ENCODE results near the gene RP9. TPM values are rescaled to one million over a fixed set of nuclear protein-coding genes. Genes with fewer than 3 reads are reported as not detected.

The RP9 gene
- total RNA-seq, result 6.5 and 10.3 TPM in 2 replicates

- Histone ChIP-seq H2AFZ (ENCODE audit: low read length) (peak within 1 kb of the TSS; percentile 89), H3K36me3 (ENCODE audit: insufficient read depth, low read length) (no peaks in the 10 kb centered on the region), H3K4me2 (ENCODE audit: insufficient read depth, low read length) (peak within 1 kb of the TSS; percentile 97), H4K20me1 (ENCODE audit: insufficient read depth, low read length) (peaks cover 17% of the 10 kb centered on the region), H3K27me3 (ENCODE audit: insufficient read depth, low read length) (peaks cover 6% of the 10 kb centered on the region), H3K79me2 (ENCODE audit: insufficient read depth, low read length) (peaks cover 48% of the 10 kb centered on the region), H3K9me3 (ENCODE audit: low read depth, low read length) (no peaks in the 10 kb centered on the region), H3K4me3 (ENCODE audit: insufficient read depth, low read length) (peak within 1 kb of the TSS; percentile 87), H3K27ac (ENCODE audit: low read depth, low read length) (peak within 1 kb of the TSS; percentile 59), H3K4me1 (ENCODE audit: insufficient read depth, low read length) (peaks cover 22% of the 10 kb centered on the region)
- TF ChIP-seq CTCF (IDR thresholded peaks at IDR 0.05; ENCODE audit: extremely low read depth, low read depth, low read length), result peak; percentile 17
- DNase-seq (ENCODE audit: insufficient read length, low spot score, missing footprints), result peak; percentile 92
Observed at GRCh38 chr7:33109005-33109757, at the start of gene RP9. RP9 (minus strand) TSS chr7:33109404; CDS start chr7:33109372, 32 bp downstream.

- Histone ChIP-seq H3K27ac (ENCODE audit: low read depth, low read length) (no peak overlapping the region), H3K9me3 (ENCODE audit: low read depth, low read length) (no peaks in the 10 kb centered on the region), H2AFZ (ENCODE audit: low read length) (no peak overlapping the region), H3K36me3 (ENCODE audit: insufficient read depth, low read length) (no peaks in the 10 kb centered on the region), H4K20me1 (ENCODE audit: insufficient read depth, low read length) (no peaks in the 10 kb centered on the region), H3K4me3 (ENCODE audit: insufficient read depth, low read length) (no peak overlapping the region), H3K4me2 (ENCODE audit: insufficient read depth, low read length) (no peak overlapping the region), H3K27me3 (ENCODE audit: insufficient read depth, low read length) (no peaks in the 10 kb centered on the region), H3K4me1 (ENCODE audit: insufficient read depth, low read length) (peaks cover 37% of the 10 kb centered on the region), H3K79me2 (ENCODE audit: insufficient read depth, low read length) (no peaks in the 10 kb centered on the region)
- no peak for DNase-seq (ENCODE audit: insufficient read length, low spot score, missing footprints)
- no peak for TF ChIP-seq CTCF (IDR thresholded peaks at IDR 0.05; ENCODE audit: extremely low read depth, low read depth, low read length)
Observed at GRCh38 chr7:33157781-33158180, 48.6 kb upstream of the RP9 start.

- Histone ChIP-seq H3K79me2 (ENCODE audit: insufficient read depth, low read length) (no peaks in the 10 kb centered on the region), H3K4me1 (ENCODE audit: insufficient read depth, low read length) (peaks cover 37% of the 10 kb centered on the region), H3K4me3 (ENCODE audit: insufficient read depth, low read length) (no peak overlapping the region), H3K36me3 (ENCODE audit: insufficient read depth, low read length) (no peaks in the 10 kb centered on the region), H3K27me3 (ENCODE audit: insufficient read depth, low read length) (no peaks in the 10 kb centered on the region), H2AFZ (ENCODE audit: low read length) (no peak overlapping the region), H4K20me1 (ENCODE audit: insufficient read depth, low read length) (no peaks in the 10 kb centered on the region), H3K9me3 (ENCODE audit: low read depth, low read length) (no peaks in the 10 kb centered on the region), H3K27ac (ENCODE audit: low read depth, low read length) (no peak overlapping the region), H3K4me2 (ENCODE audit: insufficient read depth, low read length) (peak overlapping the region; percentile 4)
- no peak for TF ChIP-seq CTCF (IDR thresholded peaks at IDR 0.05; ENCODE audit: extremely low read depth, low read depth, low read length)
- no peak for DNase-seq (ENCODE audit: insufficient read length, low spot score, missing footprints)
Observed at GRCh38 chr7:33157311-33157710, 48.1 kb upstream of the RP9 start.

GRCh38 chr7:33156441-33156840 is 47.2 kb upstream of the RP9 start:
- no peaks in the 10 kb centered on the region for H4K20me1 ChIP-seq (ENCODE audit: insufficient read depth, low read length)
- no peak overlapping the region for H2AFZ ChIP-seq (ENCODE audit: low read length)
- no peak for TF ChIP-seq CTCF (IDR thresholded peaks at IDR 0.05; ENCODE audit: extremely low read depth, low read depth, low read length)
- no peaks in the 10 kb centered on the region for H3K9me3 ChIP-seq (ENCODE audit: low read depth, low read length)
- no peak overlapping the region for H3K27ac ChIP-seq (ENCODE audit: low read depth, low read length)
- H3K36me3 ChIP-seq (ENCODE audit: insufficient read depth, low read length), result no peaks in the 10 kb centered on the region
- no peak overlapping the region for H3K4me3 ChIP-seq (ENCODE audit: insufficient read depth, low read length)
- no peak for DNase-seq (ENCODE audit: insufficient read length, low spot score, missing footprints)
- peaks cover 37% of the 10 kb centered on the region for H3K4me1 ChIP-seq (ENCODE audit: insufficient read depth, low read length)
- H3K27me3 ChIP-seq (ENCODE audit: insufficient read depth, low read length), result no peaks in the 10 kb centered on the region
- no peaks in the 10 kb centered on the region for H3K79me2 ChIP-seq (ENCODE audit: insufficient read depth, low read length)
- peak overlapping the region; percentile 4 for H3K4me2 ChIP-seq (ENCODE audit: insufficient read depth, low read length)

All from osteoblast (primary cell).